Germinal center (tissue), 1 donor: Measurements from ENCODE around the gene IPO4.

Source experiments
- DNase-seq: peaks from one replicate; pipeline ENCODE4 v3.0.0; 2012; ENCODE audit warnings: mixed read lengths, low spot score

IPO4 gene

DNA sequence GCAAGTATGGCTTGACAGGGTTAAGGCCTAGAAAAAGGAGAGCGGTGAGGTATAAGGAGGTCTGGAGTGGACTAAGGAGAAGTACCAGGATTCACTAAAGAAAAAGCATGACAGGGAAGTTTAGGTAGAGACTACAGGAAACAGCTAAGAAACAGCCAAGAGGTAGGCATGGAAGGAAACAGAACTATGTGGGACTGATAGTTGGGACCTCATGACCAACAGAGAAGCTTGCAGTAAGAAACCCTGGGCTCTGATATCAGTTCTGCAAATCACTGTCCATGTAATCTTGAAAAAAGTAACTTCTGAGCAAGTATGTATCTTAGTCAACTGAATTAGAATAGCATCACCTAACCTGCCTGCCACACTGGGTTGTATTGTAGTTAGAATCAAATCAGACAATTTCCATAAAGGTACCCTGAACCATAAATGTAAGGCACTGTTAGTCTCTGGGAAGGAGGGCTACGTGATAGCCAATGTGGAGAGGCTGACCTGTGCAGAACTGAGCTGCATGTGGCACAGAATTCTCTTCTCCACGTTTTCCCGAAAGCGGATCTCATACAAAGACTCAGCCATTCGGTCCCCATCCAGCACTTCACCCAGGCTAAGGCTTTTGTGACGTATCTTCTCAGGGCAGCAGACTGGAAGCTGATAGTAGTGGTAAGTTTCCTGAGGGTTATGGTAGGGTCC, 5.7 kb upstream of the IPO4 start:
- DNase-seq, result no peak

DNA sequence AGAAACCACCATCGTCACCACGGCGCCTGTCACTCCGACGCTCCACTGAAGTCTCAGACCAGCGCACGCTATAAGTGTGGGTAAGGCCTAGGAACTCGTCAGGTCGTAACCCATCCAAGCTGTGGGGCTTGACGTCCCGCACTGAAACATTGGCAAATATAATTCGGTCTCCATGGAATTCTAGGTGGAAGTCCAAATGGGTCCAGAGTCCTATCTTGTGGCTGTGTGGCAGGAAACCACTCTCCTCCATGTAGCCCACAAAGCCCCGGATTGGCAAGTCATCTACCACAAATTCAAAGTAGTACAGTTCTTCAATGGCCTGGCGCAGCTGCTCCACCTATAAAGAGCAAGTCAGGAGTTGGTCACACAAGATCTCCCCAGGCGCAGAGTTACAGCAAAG, 4.3 kb upstream of the IPO4 start:
- DNase-seq, result no peak

DNA sequence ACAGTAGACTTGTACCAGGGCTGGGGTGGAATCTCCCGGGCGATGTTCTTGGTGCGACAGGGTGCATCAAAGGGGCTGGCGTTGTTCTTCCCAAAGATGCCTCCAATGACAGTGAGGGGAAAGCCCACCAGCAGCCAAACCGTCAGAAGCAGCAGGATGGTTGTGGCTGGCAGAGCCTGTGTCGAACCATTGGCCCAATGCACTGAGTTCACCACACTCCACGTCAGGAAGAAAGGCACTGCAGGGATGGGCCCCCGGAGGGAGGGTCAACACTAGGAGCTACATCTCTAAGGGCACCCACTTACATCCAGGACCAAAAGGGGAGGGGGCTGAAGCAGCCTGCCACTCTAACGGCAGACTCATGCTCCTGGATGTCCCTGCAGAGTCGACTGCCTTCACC, 1.8 kb upstream of the IPO4 start:
- no peak for DNase-seq

DNA sequence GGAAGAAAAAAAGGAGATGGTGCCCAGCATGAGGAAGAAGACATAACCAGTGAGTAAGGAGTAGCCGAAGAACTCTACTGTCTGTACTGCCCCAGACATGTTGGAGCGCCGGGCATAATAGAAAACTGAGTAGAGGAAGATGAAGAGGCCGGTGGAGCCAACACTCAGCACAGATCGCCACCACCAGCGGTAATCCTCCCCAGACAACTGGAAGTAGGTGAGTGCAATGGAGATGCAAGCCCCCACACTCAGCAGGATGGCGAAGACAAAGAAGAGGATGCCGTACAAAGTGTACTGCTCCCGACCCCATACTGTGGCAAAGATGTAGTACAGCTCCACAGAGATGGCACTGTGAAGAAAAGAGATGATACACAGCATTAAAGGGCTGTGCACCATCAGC, 844 bp upstream of the IPO4 start:
- no peak for DNase-seq

DNA sequence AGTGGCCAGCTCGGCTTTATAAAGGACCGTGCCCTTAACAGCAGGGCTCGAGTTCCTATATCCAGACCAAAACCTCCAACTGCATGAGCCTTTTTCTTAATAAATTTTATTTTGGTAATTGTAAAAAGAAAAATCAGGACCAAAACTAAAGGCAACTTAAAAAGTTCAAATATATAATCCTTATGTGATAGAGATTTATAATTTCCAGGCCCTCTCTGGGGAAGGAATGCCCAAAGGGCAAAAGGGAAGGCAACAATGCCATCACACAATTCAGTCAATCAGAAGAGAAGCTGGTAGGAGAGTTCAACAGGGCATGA, 401 bp upstream of the IPO4 start:
- no peak for DNase-seq

DNA sequence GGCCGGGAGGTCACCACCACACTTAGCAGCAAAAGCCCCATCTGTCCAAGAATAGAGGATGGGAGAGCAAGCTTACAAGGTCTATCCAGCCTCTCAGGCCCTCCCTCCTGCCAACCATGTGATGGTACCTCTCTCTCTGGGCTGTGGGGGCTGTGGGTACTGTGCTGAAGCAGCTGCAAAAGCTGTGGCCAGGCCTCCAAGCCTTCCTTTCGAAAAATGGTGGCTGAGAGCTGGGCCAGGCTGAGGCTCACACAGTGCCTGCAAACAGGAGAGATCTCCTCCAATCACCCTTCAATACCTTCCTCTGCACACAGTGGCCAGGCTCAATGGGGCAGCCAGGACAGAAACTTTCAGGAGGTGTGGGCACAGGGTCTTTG, 1.1 kb downstream of the IPO4 start:
- no peak for DNase-seq

DNA sequence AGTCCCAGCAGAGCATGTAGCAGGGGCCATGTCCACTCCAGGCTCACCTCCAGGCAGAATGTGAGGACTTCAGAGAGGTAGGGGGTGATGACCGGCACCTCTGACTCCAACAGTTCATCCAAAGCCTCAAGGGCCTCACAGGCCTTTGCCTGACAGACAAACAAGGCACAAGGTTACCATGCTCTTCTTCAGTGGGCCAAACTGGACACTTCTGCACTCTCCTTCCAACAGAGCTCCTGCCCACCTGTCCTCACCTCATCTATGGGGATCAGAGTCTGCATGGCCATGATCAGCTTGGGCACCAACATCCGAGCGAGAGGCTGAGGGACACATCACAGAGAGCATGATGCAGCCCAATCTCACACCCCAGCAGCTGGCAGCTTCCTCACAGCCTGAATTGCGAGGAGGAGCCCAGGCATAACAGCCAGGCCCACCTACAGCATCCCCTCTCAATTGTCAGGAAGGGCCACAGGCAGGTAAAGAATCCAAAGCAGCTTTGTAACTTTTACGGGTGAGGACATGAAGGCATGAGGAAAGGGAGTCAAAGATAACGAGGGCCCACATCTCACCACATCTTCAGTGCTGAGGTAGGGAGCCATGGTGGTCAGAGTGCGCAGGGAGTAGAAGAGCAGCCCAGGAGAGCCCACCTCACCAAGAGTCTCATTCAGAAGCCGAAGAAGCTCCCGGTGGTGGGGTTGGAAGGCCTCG, 1.6 kb downstream of the IPO4 start:
- DNase-seq, result no peak

DNA sequence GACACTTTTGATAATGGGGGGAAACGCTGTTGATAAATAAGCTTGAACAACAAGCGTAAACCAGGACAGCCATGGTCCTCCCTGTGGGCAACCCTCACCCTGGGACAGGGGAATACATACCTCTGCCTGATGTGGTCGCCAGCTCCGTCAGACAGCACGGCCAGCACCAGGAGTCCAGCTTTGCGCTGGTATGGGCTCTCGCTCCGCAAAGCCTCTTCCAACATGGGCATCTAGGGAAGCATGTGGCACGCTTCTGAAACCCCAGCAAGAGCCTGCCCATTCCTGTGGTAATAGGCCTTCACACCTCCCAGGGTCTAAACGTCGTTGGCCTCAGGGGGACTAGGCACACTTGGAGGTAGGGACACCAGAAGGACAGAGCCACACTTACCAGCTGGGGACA, 2.9 kb downstream of the IPO4 start:
- no peak for DNase-seq

DNA sequence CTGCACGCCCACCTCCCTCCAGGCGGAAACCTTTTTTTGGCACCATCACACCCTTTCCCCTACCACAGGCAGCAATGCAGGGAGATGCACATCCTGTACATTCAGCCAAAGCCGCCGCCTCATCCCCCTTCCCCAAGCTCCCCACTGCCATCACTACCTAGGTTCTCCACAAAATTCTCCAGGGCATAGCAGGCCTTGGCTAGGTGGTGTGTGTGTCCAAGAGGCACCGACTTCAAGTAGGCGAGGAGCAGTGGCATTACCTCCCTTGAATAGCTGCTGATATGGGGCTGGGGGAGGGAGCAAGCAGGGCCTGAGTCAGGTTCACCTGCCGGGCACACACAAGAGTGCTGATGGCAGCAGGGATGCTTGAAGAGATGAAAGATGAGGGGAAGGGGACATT, 3.6 kb downstream of the IPO4 start:
- DNase-seq, result no peak

DNA sequence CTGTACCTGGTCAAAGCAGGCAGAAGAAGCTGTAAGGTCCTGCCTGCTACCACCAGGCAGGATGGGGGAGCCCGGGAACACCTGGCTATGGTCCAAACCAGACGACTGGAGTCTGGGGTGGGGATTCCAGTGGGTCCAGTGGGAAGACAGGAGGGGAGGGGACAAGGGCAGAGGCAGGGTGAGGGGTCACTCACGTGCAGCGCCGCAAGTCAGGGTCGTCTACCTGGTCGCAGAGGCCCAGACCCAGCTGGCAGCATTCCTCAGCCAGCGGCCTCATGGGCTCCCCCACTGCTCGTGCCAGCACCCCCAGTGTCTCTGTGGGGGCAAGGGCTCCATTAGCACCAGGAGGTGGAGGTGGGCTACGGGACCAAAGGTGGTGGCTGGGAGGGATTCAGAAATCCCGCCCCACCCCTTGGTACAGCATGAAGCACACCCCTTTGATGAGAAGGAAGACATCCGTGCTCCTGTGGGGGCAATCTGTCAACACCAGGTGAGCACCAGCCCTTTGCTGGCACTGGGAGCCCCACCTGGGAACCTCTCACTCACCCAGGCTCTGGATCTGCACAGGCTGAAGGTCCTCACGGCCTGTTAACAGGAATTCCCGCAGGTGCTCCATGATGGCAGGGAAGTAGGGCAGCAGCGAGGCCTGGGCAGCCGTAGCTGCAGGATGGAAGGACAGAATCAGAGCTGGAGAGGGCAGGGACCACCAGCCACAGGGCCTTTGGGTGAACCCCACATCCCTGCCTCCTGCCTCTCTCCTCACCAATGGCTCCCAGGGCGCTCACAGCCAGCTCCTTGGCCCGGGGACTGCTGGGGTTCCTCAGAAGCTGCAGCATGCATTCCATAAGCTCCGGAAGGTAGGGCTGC, 4.3 kb downstream of the IPO4 start:
- no peak for DNase-seq

DNA sequence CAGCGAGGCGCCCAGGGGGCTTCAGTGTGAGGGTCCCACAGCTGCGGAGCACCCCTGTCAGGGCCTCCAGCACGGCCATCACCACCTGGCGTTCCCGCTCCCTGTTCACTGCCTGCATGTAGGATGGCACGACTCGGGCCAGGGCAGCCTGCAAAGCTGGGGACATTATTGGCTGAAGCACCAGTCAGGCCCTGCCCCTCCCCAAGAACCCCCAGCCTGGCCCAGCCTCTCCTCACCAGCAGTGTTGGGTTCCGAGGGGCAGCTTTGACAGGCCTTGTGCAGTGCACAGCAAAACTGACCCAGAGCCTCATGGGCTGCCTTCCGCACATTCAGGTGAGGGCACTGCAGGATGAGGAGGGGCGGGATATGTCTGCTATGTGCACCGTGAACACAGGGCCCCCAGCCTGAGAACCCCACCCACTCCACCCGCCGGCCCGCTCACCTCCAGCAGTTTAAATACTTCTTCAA, 5.6 kb downstream of the IPO4 start:
- no peak for DNase-seq

DNA sequence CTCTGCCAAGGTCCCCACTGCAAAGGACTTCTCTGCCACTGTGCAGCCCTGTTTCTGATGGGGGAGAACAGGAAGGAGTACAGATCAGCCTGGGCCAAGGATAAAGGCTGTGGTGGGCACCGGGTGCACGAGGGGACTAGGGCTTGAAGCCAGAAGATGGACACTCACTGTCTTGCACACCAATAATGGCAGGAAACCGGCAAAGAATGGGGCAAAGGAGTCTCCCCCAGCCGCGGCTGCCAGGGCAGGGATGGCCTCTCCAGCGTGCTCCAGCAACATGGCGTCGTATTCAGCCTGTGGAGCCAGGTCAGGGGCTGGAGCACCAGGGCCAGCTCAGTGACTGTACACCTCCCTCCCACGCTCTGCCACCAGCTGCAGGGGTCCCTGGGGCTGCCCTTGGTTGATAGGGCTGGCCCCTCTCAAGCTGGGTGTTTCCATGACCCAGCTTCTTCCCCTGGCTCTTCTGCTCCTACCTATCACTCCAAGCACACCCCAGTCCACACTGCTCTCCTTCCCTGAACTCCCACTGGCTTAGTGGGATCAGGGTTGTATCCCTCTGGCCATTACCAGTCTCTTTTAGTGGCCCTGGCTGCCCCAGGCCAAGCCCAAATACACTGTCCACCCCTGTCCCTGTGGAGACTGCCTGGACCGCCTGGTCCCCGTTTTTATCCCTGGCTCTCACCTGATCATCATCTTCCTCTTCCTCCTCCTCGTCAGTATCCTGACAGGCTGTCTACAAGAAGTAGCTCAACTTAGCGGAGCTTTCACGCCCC, 6.3 kb downstream of the IPO4 start:
- DNase-seq, result no peak

DNA sequence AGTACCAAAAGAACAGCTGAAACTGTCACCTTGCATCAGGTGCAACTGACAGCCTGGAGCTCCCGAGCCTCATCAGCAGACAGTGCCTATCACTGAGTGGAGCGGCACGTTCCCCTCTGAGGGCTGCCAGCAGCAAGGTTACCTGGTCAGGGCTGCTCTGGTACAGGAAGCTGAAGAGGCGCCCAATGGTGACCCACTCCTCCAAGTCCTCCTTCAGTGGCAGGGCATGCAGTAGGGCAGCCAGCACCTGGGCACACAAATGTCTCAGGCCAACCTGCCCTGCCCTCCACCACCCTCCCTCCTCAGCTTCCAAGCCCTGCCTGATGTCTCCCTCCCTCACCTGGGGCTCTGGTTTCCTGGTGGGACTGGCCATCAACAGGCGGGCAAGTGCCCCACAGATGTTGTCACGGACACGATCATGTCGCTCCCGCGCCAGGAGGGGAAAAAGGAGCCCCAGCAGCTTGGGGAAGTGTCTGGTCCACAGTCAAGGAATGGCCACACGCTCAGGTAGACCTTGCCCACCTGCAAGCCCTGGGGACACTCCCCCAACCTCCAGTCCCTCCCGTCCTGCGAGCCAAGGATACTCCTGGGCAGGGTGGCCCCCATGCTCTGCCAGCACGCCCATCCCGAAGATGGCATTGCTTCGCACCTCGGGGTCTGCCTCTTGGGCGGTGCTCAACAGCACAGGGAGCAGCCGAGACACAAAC, 7.1 kb downstream of the IPO4 start:
- no peak for DNase-seq

DNA sequence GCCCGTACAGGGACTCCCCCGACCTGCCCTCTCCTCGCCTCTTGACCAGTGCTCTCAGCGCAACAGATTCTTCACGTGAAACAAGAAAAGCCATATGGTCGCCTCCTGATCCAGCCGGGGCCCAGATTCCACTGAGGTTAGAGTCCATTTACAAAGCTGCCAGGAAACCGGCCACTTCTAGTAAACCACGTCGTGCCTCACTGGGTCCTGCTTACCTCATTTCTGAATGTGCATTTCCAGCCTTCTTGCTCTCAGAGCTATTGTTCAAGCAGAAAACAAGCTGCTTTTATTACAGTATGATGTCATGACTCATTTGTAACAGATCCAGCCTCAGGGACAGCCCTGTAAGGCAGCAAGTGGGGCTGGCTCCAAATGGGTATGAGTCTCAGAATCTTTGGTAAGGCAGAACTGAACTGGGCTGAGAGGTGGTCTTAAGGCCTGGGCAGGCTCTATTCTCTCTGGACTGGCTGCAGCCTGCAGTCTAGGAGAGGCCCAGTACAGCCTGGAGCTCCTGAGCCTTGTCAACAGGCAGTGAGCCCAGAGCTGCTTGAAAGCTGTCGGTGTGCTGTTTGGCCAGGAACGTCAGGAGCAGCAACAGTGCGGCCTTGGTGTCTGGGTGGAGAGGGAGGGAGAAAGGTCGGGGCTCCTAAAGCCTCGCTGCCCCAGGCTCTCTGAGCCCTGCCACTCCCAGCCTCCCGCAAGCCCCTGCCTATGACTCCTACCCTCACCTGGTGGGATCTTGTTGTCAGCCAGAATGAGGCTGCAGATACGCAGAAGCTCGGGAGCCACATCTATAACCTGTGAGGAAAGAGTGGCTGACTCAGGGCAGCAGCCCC, 8.4 kb downstream of the IPO4 start:
- DNase-seq, result no peak

DNA sequence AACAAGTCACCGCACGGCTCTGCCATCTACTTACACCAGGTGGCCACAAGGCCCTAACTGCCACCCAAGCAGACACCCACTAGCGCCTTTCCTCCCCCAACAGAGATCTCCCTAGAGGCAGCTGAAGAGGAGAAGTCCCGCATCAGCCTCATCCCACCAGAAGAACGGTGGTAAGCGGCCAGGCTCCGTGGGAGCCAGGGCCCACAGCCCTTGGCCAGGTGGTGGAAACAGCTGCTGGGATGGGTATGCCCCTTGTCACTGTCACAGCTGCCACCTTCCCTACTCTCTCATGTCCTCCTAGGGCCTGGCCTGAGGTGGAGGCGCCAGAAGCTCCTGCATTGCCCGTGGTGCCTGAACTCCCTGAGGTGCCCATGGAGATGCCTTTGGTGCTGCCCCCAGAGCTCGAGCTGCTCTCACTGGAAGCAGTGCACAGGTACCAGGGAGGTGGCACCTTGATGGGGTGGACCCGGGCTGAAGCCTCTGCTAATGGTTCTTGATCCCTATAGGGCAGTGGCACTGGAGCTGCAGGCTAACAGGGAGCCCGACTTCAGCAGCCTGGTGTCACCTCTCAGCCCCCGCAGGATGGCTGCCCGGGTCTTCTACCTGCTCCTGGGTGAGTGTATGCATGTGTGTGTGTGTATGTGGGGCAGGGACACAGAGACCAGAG, 9.2 kb downstream of the IPO4 start:
- DNase-seq, result no peak

DNA sequence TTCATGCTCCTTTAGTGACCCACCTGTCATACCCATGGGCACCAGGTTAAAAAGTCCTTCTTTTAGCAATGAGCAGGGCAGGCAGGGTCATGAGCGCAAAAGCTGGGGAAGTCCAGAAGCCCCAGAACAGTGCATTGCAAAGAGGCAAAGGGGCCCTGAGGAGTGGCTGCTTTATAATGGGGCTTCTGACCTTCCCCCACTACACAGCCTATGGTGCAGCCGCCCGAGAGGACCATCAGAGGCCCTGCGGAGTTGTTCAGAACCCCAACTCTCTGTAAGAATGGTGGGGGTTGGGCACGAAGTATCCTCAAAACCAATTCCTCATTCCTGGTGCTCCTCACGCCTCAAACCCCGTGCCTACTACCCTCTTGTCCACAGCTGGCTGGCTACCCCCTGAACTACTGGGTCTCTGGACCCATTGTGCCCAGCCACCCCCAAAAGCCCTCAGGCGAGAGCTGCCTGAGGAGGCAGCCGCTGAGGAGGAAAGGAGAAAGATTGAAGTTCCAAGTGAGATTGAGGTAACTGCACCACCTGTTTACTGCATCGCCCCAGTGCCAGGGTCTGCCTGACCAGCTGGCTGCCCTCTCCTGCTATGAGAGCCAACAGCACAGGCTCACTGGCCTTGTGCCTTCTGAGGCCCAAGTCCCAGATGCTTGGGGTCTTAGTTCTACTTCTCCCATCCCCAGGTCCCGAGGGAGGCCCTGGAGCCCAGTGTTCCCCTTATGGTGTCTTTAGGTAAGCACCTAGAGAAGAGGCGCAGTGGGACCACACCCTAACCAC, 10.0 kb downstream of the IPO4 start:
- DNase-seq, result no peak

DNA sequence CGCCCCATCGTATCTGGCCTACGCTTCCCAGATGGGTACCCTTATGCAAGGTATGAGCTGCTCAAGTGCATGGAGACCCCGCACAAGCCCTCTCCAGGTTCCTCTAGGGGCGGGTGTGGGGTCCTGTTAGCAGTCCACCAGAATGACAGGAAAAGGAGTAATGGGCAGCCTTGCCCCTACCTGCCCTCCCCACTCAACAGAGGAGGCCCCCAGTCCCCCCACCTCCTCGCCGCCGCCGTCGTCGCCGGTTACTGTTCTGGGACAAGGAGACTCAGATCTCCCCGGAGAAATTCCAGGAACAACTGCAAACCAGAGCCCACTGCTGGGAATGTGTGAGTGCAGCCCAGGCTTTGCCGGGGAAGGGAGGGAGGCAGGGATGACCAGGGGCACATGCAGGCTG, 10.7 kb downstream of the IPO4 start:
- DNase-seq, result no peak

DNA sequence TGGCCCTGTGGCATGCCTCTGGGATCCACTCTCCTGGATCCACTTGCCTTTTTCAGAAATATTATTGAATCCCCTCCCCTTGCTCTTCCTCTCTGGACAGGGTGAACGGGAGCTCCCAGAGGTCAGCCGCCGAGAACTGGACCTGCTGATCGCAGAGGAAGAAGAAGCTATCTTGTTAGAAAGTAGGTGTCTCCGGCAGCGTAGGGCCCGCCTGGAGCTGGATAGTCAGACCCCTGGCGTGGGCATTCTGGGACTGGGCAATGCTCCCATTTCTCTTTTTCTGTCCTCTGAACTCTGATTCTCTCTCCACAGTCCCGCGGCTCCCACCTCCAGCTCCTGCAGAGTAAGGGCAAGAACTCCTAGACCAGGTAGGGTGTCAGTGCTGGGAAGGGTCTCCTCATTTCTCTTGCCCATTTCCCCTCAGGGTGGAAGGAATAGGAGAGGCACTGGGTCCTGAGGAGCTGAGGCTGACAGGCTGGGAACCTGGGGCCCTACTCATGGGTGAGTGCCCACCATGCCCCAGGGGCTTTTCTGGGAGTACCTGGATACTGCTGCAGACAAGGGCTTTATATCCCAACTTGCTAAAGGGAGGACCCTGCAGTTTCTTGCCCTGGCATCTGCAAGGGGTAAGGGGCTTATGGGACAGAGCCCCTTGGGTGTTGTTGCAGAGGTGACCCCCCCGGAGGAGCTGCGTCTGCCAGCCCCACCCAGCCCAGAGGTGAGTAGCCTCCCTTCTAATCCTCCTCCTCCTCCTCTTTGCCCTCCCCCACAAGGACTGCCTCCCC, 11.4 kb downstream of the IPO4 start:
- no peak for DNase-seq

DNA sequence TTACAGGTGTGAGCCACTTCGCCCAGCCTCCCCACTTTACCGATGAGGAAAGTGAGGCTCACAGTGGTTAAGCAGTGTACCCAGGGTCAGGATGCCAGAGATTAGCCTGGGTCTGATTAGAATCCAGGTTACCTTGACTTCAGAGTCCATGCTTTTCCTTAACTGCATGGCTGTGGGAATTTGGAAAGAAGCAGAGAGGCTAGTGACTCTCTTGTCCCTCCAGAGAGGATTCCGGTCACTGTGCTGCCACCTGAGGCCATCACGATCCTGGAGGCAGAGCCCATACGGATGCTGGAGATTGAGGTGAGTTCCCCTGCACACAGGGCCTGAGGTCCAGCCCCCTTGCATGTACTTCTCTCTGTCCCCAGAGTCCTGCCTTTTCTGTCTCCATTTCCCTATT, 12.0 kb downstream of the IPO4 start:
- DNase-seq, result no peak
